Aorta (tissue), 5 donors: Measurements from ENCODE around the gene NLGN1. TPM values are rescaled to one million over a fixed set of nuclear protein-coding genes. Genes with fewer than 3 reads are reported as not detected.

Source experiments
- ATAC-seq: fragments of 200-7000 bp; cut with Tn5 transposase; one replicate; pipeline ENCODE4 v1.9.1; 2022; ENCODE audit warnings: moderate library complexity; ENCODE audit not compliant: low FRiP score
- DNase-seq, 2 donors: peaks; one replicate each; pipeline ENCODE4 v3.0.0-alpha.2; 2020
- H3K27ac ChIP-seq, 2 donors: one replicate each; pipeline ENCODE4 v1.5.1; 2013; ENCODE audit warnings: low read length in 2 of 2, mild to moderate bottlenecking in 2 of 2, moderate library complexity in 2 of 2, control low read depth in 1 of 2, inconsistent platforms in 1 of 2, low read depth in 1 of 2
- H3K27me3 ChIP-seq, 2 donors: one replicate each; pipeline ENCODE4 v1.6.1; 2013; ENCODE audit warnings: control low read depth in 1 of 2, low read length in 1 of 2, mild to moderate bottlenecking in 1 of 2, moderate library complexity in 1 of 2; ENCODE audit not compliant: insufficient read depth in 2 of 2, control insufficient read depth in 1 of 2
- H3K36me3 ChIP-seq, 2 donors: one replicate each; pipeline ENCODE4 v1.6.1; 2013; ENCODE audit warnings: control low read depth in 1 of 2, low read length in 1 of 2, mild to moderate bottlenecking in 1 of 2; ENCODE audit not compliant: insufficient read depth in 2 of 2, control insufficient read depth in 1 of 2
- H3K4me1 ChIP-seq, 2 donors: one replicate each; pipeline ENCODE4 v1.6.1; 2013; ENCODE audit warnings: low read length in 2 of 2, control low read depth in 1 of 2, mild to moderate bottlenecking in 1 of 2, moderate library complexity in 1 of 2; ENCODE audit not compliant: insufficient read depth in 2 of 2, control insufficient read depth in 1 of 2
- H3K4me3 ChIP-seq, 2 donors: one replicate each; pipeline ENCODE4 v1.5.1; 2013; ENCODE audit warnings: low read length in 2 of 2, control low read depth in 1 of 2, mild to moderate bottlenecking in 1 of 2
- H3K9me3 ChIP-seq: one replicate; pipeline ENCODE4 v1.6.1; 2013; ENCODE audit warnings: mild to moderate bottlenecking, low read length; ENCODE audit not compliant: control insufficient read depth
- WGBS, 2 donors: extraction: QIAGEN DNeasy Blood & Tissue Kit; methylation state at CpG; one replicate each; pipeline ENCODE4 v1.1.7; 2013; 5-methylcytosine and 5-hydroxymethylcytosine counted together
- intact Hi-C, 2 donors: fragments of 100-400 bp; cut with DNase I; formaldehyde crosslinking; loops; one replicate each; pipeline versions ENCODE4 v1.14.2 to v1.15.0; 2022
- polyA plus RNA-seq, 2 donors: library from polyadenylated mRNA; stranded (reverse); fragments of 200-250 nt; gene quantifications; one replicate each; pipeline ENCODE4 v1.2.3, GENCODE V29; 2013
- total RNA-seq, 2 donors: library from RNA; stranded (reverse); fragmentation: NEBNext Ultra II Directional; extraction: Animal tissue kit (Norgen Biotek cat#: 25700); gene quantifications; one replicate each; pipeline ENCODE4 v1.2.1, GENCODE V29; 2021
- donor health status: healthy with polysubstance abuse.
- donor health status: Bipolar disorder and iron deficiency.
- donor health status: DM: no; HTN: no; CAD: no.
- donor health status: DM: no; HTN: no; CAD: no.
- donor health status: DM: yes; HTN: yes; CAD: no.

The NLGN1 gene
- total and polyA plus RNA-seq, 4 donors: 0.50 to 20.0 (median 8.6) TPM

- Histone ChIP-seq H3K27ac (no peak overlapping the region), H3K4me1 (no peaks in the 10 kb centered on the region), H3K36me3 (no peaks in the 10 kb centered on the region), H3K4me3 (no peak overlapping the region), H3K27me3 (no peaks in the 10 kb centered on the region), H3K9me3 (no peaks in the 10 kb centered on the region)
- intact Hi-C loops: loop anchor here in 1 of 2 donors (5.0 kb wide), 1 partner anchor 142 kb away; no protein-coding TSS in a partner anchor
- no peak for DNase-seq
- ATAC-seq: no peak
Observed at GRCh38 chr3:173410436-173410835, 12.9 kb downstream of the NLGN1 start.

- 76 to 83% methylated on average over 1 of the region's 1 CpG for WGBS, 2 donors
- intact Hi-C loops: loop anchor here in 1 of 2 donors (5.0 kb wide), 1 partner anchor 141 kb away; no protein-coding TSS in a partner anchor
- peak; percentile 47 for ATAC-seq
Observed at GRCh38 chr3:173410849-173411248, 13.3 kb downstream of the NLGN1 start.

GRCh38 chr3:173411375-173411973, 13.9 kb downstream of the NLGN1 start:
- ATAC-seq: no peak
- no peaks in the 10 kb centered on the region for H3K4me1 ChIP-seq
- H3K27me3 ChIP-seq: no peaks in the 10 kb centered on the region
- intact Hi-C loops: loop anchor here in 1 of 2 donors (5.0 kb wide), 1 partner anchor 141 kb away; no protein-coding TSS in a partner anchor
- WGBS, 2 donors: 27 to 32% methylated on average over 5 of the region's 5 CpGs
- no peak for DNase-seq
- no peaks in the 10 kb centered on the region for H3K9me3 ChIP-seq
- no peaks in the 10 kb centered on the region for H3K36me3 ChIP-seq
- peak overlapping the region in 1 of 2 donors; percentile 11 for H3K4me3 ChIP-seq
- no peak overlapping the region for H3K27ac ChIP-seq

More at GRCh38 chr3:173410849-173411248, 13.3 kb downstream of the NLGN1 start:
- no peaks in the 10 kb centered on the region for H3K4me1 ChIP-seq
- no peaks in the 10 kb centered on the region for H3K36me3 ChIP-seq
- DNase-seq: no peak
- no peaks in the 10 kb centered on the region for H3K9me3 ChIP-seq
- H3K27ac ChIP-seq: no peak overlapping the region
- H3K27me3 ChIP-seq: no peaks in the 10 kb centered on the region
- H3K4me3 ChIP-seq: no peak overlapping the region

GRCh38 chr3:173416070-173416469, 18.5 kb downstream of the NLGN1 start:
- intact Hi-C loops: no loop called here
- DNase-seq: no peak
- H3K27ac ChIP-seq: no peak overlapping the region
- H3K4me3 ChIP-seq: no peak overlapping the region
- no peaks in the 10 kb centered on the region for H3K9me3 ChIP-seq
- no peaks in the 10 kb centered on the region for H3K27me3 ChIP-seq
- no peaks in the 10 kb centered on the region for H3K4me1 ChIP-seq
- 94 to 95% methylated on average over 1 of the region's 1 CpG for WGBS, 2 donors
- no peak for ATAC-seq
- no peaks in the 10 kb centered on the region for H3K36me3 ChIP-seq

- Histone ChIP-seq H3K4me1 (no peaks in the 10 kb centered on the region), H3K27me3 (no peaks in the 10 kb centered on the region), H3K4me3 (no peak overlapping the region), H3K36me3 (no peaks in the 10 kb centered on the region), H3K27ac (no peak overlapping the region), H3K9me3 (peaks cover 7% of the 10 kb centered on the region)
- DNase-seq: no peak
- WGBS, 2 donors: 88 to 89% methylated on average over 5 of the region's 5 CpGs
- ATAC-seq: no peak
- intact Hi-C loops: no loop called here
Observed at GRCh38 chr3:173429076-173429475, 31.5 kb downstream of the NLGN1 start.

- 92 to 94% methylated on average over 1 of the region's 1 CpG for WGBS, 2 donors
- DNase-seq: no peak
- peaks cover 7% of the 10 kb centered on the region for H3K9me3 ChIP-seq
- no peaks in the 10 kb centered on the region for H3K4me1 ChIP-seq
- H3K4me3 ChIP-seq: no peak overlapping the region
- ATAC-seq: no peak
- H3K36me3 ChIP-seq: no peaks in the 10 kb centered on the region
- H3K27ac ChIP-seq: no peak overlapping the region
- no peaks in the 10 kb centered on the region for H3K27me3 ChIP-seq
- intact Hi-C loops: no loop called here
Observed at GRCh38 chr3:173429527-173429926, 32.0 kb downstream of the NLGN1 start.

- DNase-seq: no peak
- intact Hi-C loops: no loop called here
- Histone ChIP-seq H3K36me3 (no peaks in the 10 kb centered on the region), H3K4me3 (no peak overlapping the region), H3K27ac (no peak overlapping the region), H3K27me3 (no peaks in the 10 kb centered on the region), H3K9me3 (peaks cover 4% of the 10 kb centered on the region), H3K4me1 (no peaks in the 10 kb centered on the region)
- no peak for ATAC-seq
- 47 to 56% methylated on average over 2 of the region's 2 CpGs for WGBS, 2 donors
Observed at GRCh38 chr3:173430576-173430975, 33.0 kb downstream of the NLGN1 start.

GRCh38 chr3:173439004-173439403, 41.5 kb downstream of the NLGN1 start:
- Histone ChIP-seq H3K36me3 (no peaks in the 10 kb centered on the region), H3K27me3 (no peaks in the 10 kb centered on the region), H3K9me3 (no peaks in the 10 kb centered on the region), H3K27ac (no peak overlapping the region), H3K4me1 (no peaks in the 10 kb centered on the region), H3K4me3 (no peak overlapping the region)
- intact Hi-C loops: no loop called here
- no peak for ATAC-seq
- DNase-seq: no peak
- 75 to 93% methylated on average over 1 of the region's 1 CpG for WGBS, 2 donors

GRCh38 chr3:173440514-173440913, 43.0 kb downstream of the NLGN1 start:
- H3K9me3 ChIP-seq: no peaks in the 10 kb centered on the region
- 75 to 79% methylated on average over 3 of the region's 3 CpGs for WGBS, 2 donors
- no peak for ATAC-seq
- no peaks in the 10 kb centered on the region for H3K36me3 ChIP-seq
- no peaks in the 10 kb centered on the region for H3K27me3 ChIP-seq
- no peak overlapping the region for H3K27ac ChIP-seq
- no peaks in the 10 kb centered on the region for H3K4me1 ChIP-seq
- no peak for DNase-seq
- intact Hi-C loops: no loop called here
- H3K4me3 ChIP-seq: no peak overlapping the region
